ENCODE measurements around the gene RAP1GDS1. TPM values are rescaled to one million over a fixed set of nuclear protein-coding genes. Genes with fewer than 3 reads are reported as not detected.

The RAP1GDS1 gene
- total and polyA plus RNA-seq, 4 donors = 11.2 to 19.4 (median 16.0) TPM

DNA sequence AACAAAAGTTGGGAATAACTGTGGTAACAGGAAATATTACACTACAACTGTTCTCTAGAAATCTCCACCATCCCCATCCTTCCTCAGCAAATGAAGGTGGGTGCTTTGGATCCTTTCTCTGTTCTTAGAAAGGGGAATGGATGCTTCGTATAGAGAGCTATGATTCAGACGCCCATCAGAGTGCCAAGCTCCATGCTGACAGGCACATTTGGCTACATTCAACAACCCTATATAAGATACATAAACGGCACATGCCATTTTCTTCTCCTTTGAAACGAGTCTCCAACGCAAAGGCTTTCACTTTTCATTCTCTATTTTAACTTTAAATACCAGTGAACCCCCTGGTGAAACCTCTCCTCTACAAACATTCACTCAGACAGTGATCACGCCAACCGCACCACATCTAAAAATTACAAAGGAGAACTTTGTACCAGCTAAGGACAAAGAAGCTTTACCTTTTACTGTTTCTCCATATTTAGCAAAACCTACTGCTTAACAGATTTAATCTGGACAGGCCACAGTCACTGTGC, 224.7 kb downstream of the RAP1GDS1 start:
- no peak for DNase-seq (ENCODE audit: low spot score)
- Histone ChIP-seq H3K9me3 (ENCODE audit: control insufficient read depth in 4 of 4, low read length in 3 of 4) (no peaks in the 10 kb centered on the region), H3K36me3 (ENCODE audit: control insufficient read depth in 4 of 4, insufficient read depth in 3 of 4, low read depth in 1 of 4, low read length in 3 of 4) (no peaks in the 10 kb centered on the region), H3K4me1 (ENCODE audit: control insufficient read depth in 4 of 4, insufficient read depth in 4 of 4, low read length in 3 of 4) (peaks cover 0 to 4% (median 2%) of the 10 kb centered on the region in 4 donors), H3K27me3 (ENCODE audit: control insufficient read depth in 4 of 4, insufficient read depth in 4 of 4, low read length in 3 of 4) (no peaks in the 10 kb centered on the region), H3K4me3 (ENCODE audit: low read depth in 1 of 3, low read length in 3 of 3) (no peak overlapping the region), H3K27ac (ENCODE audit: low read depth in 1 of 2, low read length in 2 of 2) (no peak overlapping the region), H3K9ac (ENCODE audit: low read depth in 1 of 2, low read length in 2 of 2) (no peak overlapping the region)
- 88% methylated on average over 7 of the region's 7 CpGs for WGBS
- TF ChIP-seq, protein P1, sequence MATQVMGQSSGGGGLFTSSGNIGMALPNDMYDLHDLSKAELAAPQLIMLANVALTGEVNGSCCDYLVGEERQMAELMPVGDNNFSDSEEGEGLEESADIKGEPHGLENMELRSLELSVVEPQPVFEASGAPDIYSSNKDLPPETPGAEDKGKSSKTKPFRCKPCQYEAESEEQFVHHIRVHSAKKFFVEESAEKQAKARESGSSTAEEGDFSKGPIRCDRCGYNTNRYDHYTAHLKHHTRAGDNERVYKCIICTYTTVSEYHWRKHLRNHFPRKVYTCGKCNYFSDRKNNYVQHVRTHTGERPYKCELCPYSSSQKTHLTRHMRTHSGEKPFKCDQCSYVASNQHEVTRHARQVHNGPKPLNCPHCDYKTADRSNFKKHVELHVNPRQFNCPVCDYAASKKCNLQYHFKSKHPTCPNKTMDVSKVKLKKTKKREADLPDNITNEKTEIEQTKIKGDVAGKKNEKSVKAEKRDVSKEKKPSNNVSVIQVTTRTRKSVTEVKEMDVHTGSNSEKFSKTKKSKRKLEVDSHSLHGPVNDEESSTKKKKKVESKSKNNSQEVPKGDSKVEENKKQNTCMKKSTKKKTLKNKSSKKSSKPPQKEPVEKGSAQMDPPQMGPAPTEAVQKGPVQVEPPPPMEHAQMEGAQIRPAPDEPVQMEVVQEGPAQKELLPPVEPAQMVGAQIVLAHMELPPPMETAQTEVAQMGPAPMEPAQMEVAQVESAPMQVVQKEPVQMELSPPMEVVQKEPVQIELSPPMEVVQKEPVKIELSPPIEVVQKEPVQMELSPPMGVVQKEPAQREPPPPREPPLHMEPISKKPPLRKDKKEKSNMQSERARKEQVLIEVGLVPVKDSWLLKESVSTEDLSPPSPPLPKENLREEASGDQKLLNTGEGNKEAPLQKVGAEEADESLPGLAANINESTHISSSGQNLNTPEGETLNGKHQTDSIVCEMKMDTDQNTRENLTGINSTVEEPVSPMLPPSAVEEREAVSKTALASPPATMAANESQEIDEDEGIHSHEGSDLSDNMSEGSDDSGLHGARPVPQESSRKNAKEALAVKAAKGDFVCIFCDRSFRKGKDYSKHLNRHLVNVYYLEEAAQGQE (IDR thresholded peaks at IDR 0.05) = no peak
- TF ChIP-seq FOXA1 (IDR thresholded peaks at IDR 0.05) (no peak), JUND (IDR thresholded peaks at IDR 0.05) (no peak), GABPA (IDR thresholded peaks at IDR 0.05 in 1 of 2, conservative IDR thresholded peaks at IDR 0.05 in 1 of 2) (no peak)
- TF ChIP-seq, protein P2, sequence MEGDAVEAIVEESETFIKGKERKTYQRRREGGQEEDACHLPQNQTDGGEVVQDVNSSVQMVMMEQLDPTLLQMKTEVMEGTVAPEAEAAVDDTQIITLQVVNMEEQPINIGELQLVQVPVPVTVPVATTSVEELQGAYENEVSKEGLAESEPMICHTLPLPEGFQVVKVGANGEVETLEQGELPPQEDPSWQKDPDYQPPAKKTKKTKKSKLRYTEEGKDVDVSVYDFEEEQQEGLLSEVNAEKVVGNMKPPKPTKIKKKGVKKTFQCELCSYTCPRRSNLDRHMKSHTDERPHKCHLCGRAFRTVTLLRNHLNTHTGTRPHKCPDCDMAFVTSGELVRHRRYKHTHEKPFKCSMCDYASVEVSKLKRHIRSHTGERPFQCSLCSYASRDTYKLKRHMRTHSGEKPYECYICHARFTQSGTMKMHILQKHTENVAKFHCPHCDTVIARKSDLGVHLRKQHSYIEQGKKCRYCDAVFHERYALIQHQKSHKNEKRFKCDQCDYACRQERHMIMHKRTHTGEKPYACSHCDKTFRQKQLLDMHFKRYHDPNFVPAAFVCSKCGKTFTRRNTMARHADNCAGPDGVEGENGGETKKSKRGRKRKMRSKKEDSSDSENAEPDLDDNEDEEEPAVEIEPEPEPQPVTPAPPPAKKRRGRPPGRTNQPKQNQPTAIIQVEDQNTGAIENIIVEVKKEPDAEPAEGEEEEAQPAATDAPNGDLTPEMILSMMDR (IDR thresholded peaks at IDR 0.05; ENCODE audit: low read depth, low read length, missing input control) = no peak
- TF ChIP-seq, protein P3, sequence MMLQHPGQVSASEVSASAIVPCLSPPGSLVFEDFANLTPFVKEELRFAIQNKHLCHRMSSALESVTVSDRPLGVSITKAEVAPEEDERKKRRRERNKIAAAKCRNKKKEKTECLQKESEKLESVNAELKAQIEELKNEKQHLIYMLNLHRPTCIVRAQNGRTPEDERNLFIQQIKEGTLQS (IDR thresholded peaks at IDR 0.05) = no peak

DNA sequence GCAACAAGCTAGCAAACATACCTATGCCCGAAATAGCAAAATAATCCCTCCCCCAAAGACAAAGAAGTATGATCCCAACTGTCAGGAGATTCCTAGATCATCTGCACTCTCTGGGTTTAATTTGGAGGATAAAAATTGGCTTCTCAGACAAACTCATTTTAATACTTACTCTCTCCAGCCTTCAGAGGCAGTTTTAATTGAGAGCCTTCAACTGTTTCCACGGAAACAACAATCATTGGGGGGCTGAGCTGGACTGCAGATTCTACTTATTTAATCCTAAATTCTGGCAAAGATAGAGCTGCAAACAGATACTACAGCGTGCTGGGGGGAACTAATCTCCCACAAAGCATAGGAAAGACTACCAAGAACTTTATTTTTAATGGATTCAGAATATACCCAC, 229.1 kb downstream of the RAP1GDS1 start:
- Histone ChIP-seq H3K4me3 (ENCODE audit: low read depth in 1 of 3, low read length in 3 of 3) (no peak overlapping the region), H3K27me3 (ENCODE audit: control insufficient read depth in 4 of 4, insufficient read depth in 4 of 4, low read length in 3 of 4) (no peaks in the 10 kb centered on the region), H3K27ac (ENCODE audit: low read depth in 1 of 2, low read length in 2 of 2) (no peak overlapping the region), H3K4me1 (ENCODE audit: control insufficient read depth in 4 of 4, insufficient read depth in 4 of 4, low read length in 3 of 4) (no peaks in the 10 kb centered on the region), H3K36me3 (ENCODE audit: control insufficient read depth in 4 of 4, insufficient read depth in 3 of 4, low read depth in 1 of 4, low read length in 3 of 4) (no peaks in the 10 kb centered on the region), H3K9me3 (ENCODE audit: control insufficient read depth in 4 of 4, low read length in 3 of 4) (no peaks in the 10 kb centered on the region), H3K9ac (ENCODE audit: low read depth in 1 of 2, low read length in 2 of 2) (no peak overlapping the region)
- DNase-seq (ENCODE audit: low spot score) = no peak
- 91% methylated on average over 3 of the region's 3 CpGs for WGBS
- no peak for TF ChIP-seq YY1 (IDR thresholded peaks at IDR 0.05)
- TF ChIP-seq GABPA (IDR thresholded peaks at IDR 0.05 in 1 of 2, conservative IDR thresholded peaks at IDR 0.05 in 1 of 2) = no peak
- no peak for TF ChIP-seq TAF1 (conservative IDR thresholded peaks at IDR 0.05)
- TF ChIP-seq RXRA (IDR thresholded peaks at IDR 0.05) = no peak
- no peak for TF ChIP-seq FOXA1 (IDR thresholded peaks at IDR 0.05)
- TF ChIP-seq, protein P4, sequence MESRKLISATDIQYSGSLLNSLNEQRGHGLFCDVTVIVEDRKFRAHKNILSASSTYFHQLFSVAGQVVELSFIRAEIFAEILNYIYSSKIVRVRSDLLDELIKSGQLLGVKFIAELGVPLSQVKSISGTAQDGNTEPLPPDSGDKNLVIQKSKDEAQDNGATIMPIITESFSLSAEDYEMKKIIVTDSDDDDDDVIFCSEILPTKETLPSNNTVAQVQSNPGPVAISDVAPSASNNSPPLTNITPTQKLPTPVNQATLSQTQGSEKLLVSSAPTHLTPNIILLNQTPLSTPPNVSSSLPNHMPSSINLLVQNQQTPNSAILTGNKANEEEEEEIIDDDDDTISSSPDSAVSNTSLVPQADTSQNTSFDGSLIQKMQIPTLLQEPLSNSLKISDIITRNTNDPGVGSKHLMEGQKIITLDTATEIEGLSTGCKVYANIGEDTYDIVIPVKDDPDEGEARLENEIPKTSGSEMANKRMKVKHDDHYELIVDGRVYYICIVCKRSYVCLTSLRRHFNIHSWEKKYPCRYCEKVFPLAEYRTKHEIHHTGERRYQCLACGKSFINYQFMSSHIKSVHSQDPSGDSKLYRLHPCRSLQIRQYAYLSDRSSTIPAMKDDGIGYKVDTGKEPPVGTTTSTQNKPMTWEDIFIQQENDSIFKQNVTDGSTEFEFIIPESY (IDR thresholded peaks at IDR 0.05) = no peak
- TF ChIP-seq, protein P3 (IDR thresholded peaks at IDR 0.05) = no peak
- TF ChIP-seq RAD21 (IDR thresholded peaks at IDR 0.05) = no peak
- TF ChIP-seq, protein P2 (IDR thresholded peaks at IDR 0.05; ENCODE audit: low read depth, low read length, missing input control) = no peak
- no peak for TF ChIP-seq HNF4A (conservative IDR thresholded peaks at IDR 0.05)
- no peak for TF ChIP-seq NR2F2 (IDR thresholded peaks at IDR 0.05)
- TF ChIP-seq, protein P5, sequence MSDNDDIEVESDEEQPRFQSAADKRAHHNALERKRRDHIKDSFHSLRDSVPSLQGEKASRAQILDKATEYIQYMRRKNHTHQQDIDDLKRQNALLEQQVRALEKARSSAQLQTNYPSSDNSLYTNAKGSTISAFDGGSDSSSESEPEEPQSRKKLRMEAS (IDR thresholded peaks at IDR 0.05) = no peak
- TF ChIP-seq, protein P1 (IDR thresholded peaks at IDR 0.05) = no peak
